ENCODE measurements around the gene SYNGR2. TPM values are rescaled to one million over a fixed set of nuclear protein-coding genes. Genes with fewer than 3 reads are reported as not detected.
A peak's percentile ranks its signal among the peaks of the same experiment; 100 is the strongest.

Gene SYNGR2
- total RNA-seq, 2 experiments from 2014 or later = 49.7 to 57.6 TPM

GRCh38 chr17:78148286-78149016 lies 19.9 kb upstream of the SYNGR2 start:
- Mint-ChIP-seq H3K36me3 (ENCODE audit: low read depth) (no peaks in the 10 kb centered on the region), H3K4me3 (no peak overlapping the region), H3K27ac (no peak overlapping the region), H3K27me3 (no peaks in the 10 kb centered on the region), H3K9me3 (no peaks in the 10 kb centered on the region), H3K4me1 (peaks cover 10% of the 10 kb centered on the region)
- CTCF ChIA-PET = interaction anchor here (1.5 kb wide), 1 partner anchor 10 kb away, joined by 3 read pairs; no protein-coding TSS in a partner anchor
- DNase-seq = no peak
- POLR2A ChIA-PET = no interaction called here

- Mint-ChIP-seq H3K27ac (no peak overlapping the region), H3K9me3 (no peaks in the 10 kb centered on the region), H3K4me1 (peaks cover 12% of the 10 kb centered on the region), H3K36me3 (ENCODE audit: low read depth) (no peaks in the 10 kb centered on the region), H3K4me3 (no peak overlapping the region), H3K27me3 (no peaks in the 10 kb centered on the region)
- POLR2A ChIA-PET = no interaction called here
- no peak for DNase-seq
- CTCF ChIA-PET = interaction anchor here (1.4 kb wide), 1 partner anchor 9 kb away, joined by 5 read pairs; no protein-coding TSS in a partner anchor
Measured at GRCh38 chr17:78151514-78152008, 16.8 kb upstream of the SYNGR2 start.

GRCh38 chr17:78154903-78155811 lies 13.2 kb upstream of the SYNGR2 start:
- Mint-ChIP-seq H3K27me3 (no peaks in the 10 kb centered on the region), H3K4me1 (peaks cover 9% of the 10 kb centered on the region), H3K36me3 (ENCODE audit: low read depth) (no peaks in the 10 kb centered on the region), H3K27ac (peak overlapping the region; percentile 64), H3K9me3 (no peaks in the 10 kb centered on the region), H3K4me3 (no peak overlapping the region)
- ChIA-PET POLR2A (no interaction called here), CTCF (interaction anchor here (1.0 kb wide), 1 partner anchor 18 kb away, joined by 3 read pairs; no protein-coding TSS in a partner anchor)
- no peak for DNase-seq

- CTCF ChIA-PET = interaction anchor here (0.7 kb wide), 2 partner anchors 10 to 32 kb away, joined by 3 read pairs; no protein-coding TSS in a partner anchor
- H3K27ac Mint-ChIP-seq = no peak overlapping the region
- H3K4me1 Mint-ChIP-seq = peaks cover 9% of the 10 kb centered on the region
- no peak for DNase-seq
- POLR2A ChIA-PET = no interaction called here
- H3K9me3 Mint-ChIP-seq = no peaks in the 10 kb centered on the region
- no peaks in the 10 kb centered on the region for H3K36me3 Mint-ChIP-seq (ENCODE audit: low read depth)
- no peak overlapping the region for H3K4me3 Mint-ChIP-seq
- no peaks in the 10 kb centered on the region for H3K27me3 Mint-ChIP-seq
Measured at GRCh38 chr17:78159575-78160158, 8.7 kb upstream of the SYNGR2 start.

GRCh38 chr17:78163881-78164747 lies 4.3 kb upstream of the SYNGR2 start:
- Mint-ChIP-seq H3K4me1 (peaks cover 10% of the 10 kb centered on the region), H3K4me3 (no peak overlapping the region), H3K27ac (no peak overlapping the region), H3K9me3 (no peaks in the 10 kb centered on the region), H3K36me3 (ENCODE audit: low read depth) (no peaks in the 10 kb centered on the region), H3K27me3 (no peaks in the 10 kb centered on the region)
- ChIA-PET POLR2A (no interaction called here), CTCF (interaction anchor here (1.0 to 1.9 kb wide), 3 partner anchors 19 to 30 kb away, joined by 3 to 5 read pairs (median 4); no protein-coding TSS in a partner anchor)
- no peak for DNase-seq

- H3K27me3 Mint-ChIP-seq = no peaks in the 10 kb centered on the region
- no peak for DNase-seq
- no peak overlapping the region for H3K4me3 Mint-ChIP-seq
- ChIA-PET POLR2A (no interaction called here), CTCF (interaction anchor here (1.5 to 1.9 kb wide), 2 partner anchors 20 to 27 kb away, joined by 4 to 5 read pairs; no protein-coding TSS in a partner anchor)
- no peaks in the 10 kb centered on the region for H3K36me3 Mint-ChIP-seq (ENCODE audit: low read depth)
- H3K9me3 Mint-ChIP-seq = no peaks in the 10 kb centered on the region
- peaks cover 8% of the 10 kb centered on the region for H3K4me1 Mint-ChIP-seq
- H3K27ac Mint-ChIP-seq = no peak overlapping the region
Measured at GRCh38 chr17:78164748-78165607, 3.4 kb upstream of the SYNGR2 start.

- Mint-ChIP-seq H3K27me3 (no peaks in the 10 kb centered on the region), H3K27ac (no peak overlapping the region), H3K4me3 (no peak overlapping the region), H3K36me3 (ENCODE audit: low read depth) (peaks cover 2% of the 10 kb centered on the region), H3K4me1 (peaks cover 16% of the 10 kb centered on the region), H3K9me3 (no peaks in the 10 kb centered on the region)
- no peak for DNase-seq
- POLR2A ChIA-PET = no interaction called here
- CTCF ChIA-PET = interaction anchor here (0.8 kb wide), 1 partner anchor 10 kb away, joined by 3 read pairs; no protein-coding TSS in a partner anchor
Measured at GRCh38 chr17:78166416-78166815, 2.0 kb upstream of the SYNGR2 start.

- ChIA-PET POLR2A (no interaction called here), CTCF (interaction anchor here (0.6 to 1.4 kb wide), 5 partner anchors 10 to 606 kb away, joined by 3 read pairs; no protein-coding TSS in a partner anchor)
- no peaks in the 10 kb centered on the region for H3K9me3 Mint-ChIP-seq
- H3K27ac Mint-ChIP-seq = peak overlapping the region; percentile 31
- H3K36me3 Mint-ChIP-seq (ENCODE audit: low read depth) = peaks cover 19% of the 10 kb centered on the region
- no peaks in the 10 kb centered on the region for H3K27me3 Mint-ChIP-seq
- DNase-seq = peak; percentile 49
- H3K4me1 Mint-ChIP-seq = peaks cover 42% of the 10 kb centered on the region
- peak overlapping the region; percentile 69 for H3K4me3 Mint-ChIP-seq
Measured at GRCh38 chr17:78168903-78169793, 767 bp downstream of the SYNGR2 start.

- peak overlapping the region; percentile 6 for H3K4me3 Mint-ChIP-seq
Measured at GRCh38 chr17:78170692-78171590, 2.6 kb downstream of the SYNGR2 start.

More at GRCh38 chr17:78170692-78171590, 2.6 kb downstream of the SYNGR2 start:
- ChIA-PET POLR2A (no interaction called here), CTCF (interaction anchor here (0.5 to 0.6 kb wide), 2 partner anchors 11 to 86 kb away, joined by 3 read pairs; no protein-coding TSS in a partner anchor)
- H3K9me3 Mint-ChIP-seq = no peaks in the 10 kb centered on the region
- peak overlapping the region; percentile 32 for H3K27ac Mint-ChIP-seq
- H3K27me3 Mint-ChIP-seq = no peaks in the 10 kb centered on the region
- DNase-seq = no peak
- peaks cover 54% of the 10 kb centered on the region for H3K4me1 Mint-ChIP-seq
- H3K36me3 Mint-ChIP-seq (ENCODE audit: low read depth) = peaks cover 29% of the 10 kb centered on the region
